IMR-90 (cell line): ENCODE results near the gene GCSAM. TPM values are rescaled to one million over a fixed set of nuclear protein-coding genes. Genes with fewer than 3 reads are reported as not detected.

Experiments used
- ATAC-seq: fragments of 200-7000 bp; cut with Tn5 transposase; 2 replicates; pipeline ENCODE4 v1.9.1; 2020; ENCODE audit warnings: low read depth, mild to moderate bottlenecking, moderate library complexity
- BruUV-seq: library from RNA; stranded (reverse); fragments of 400-500 nt; replicated peaks from 2 replicates; lab custom pipeline; 2021; lab: Mats Ljungman, UMichigan
- CTCF ChIA-PET: fragments of 300-600 bp; formaldehyde crosslinking; extraction: SDS; loops from one replicate; lab custom pipeline; 2021; ENCODE audit warnings: antibody characterized with exemption; lab: Yijun Ruan, JAX
- POLR2A ChIA-PET: fragments of 300-600 bp; sonication (Branson Sonifier 250); formaldehyde crosslinking; loops from one replicate; lab custom pipeline; 2022; ENCODE audit warnings: antibody characterized with exemption; ENCODE audit not compliant: unreplicated experiment; lab: Charles Lee
- DNase-seq: peaks from one replicate; pipeline ENCODE4 v3.0.0; 2013
- H2AFZ ChIP-seq: replicated peaks from 2 replicates; pipeline ENCODE3; 2013; ENCODE audit warnings: low read length, mild to moderate bottlenecking; ENCODE audit not compliant: poor library complexity
- H2AK5ac ChIP-seq: 2 replicates; pipeline ENCODE4 v1.6.1; 2013; ENCODE audit warnings: low read depth, low read length, inconsistent platforms
- H2AK9ac ChIP-seq: replicated peaks from 2 replicates; pipeline ENCODE3; 2013; ENCODE audit warnings: mild to moderate bottlenecking, low read depth, low read length, moderate library complexity; ENCODE audit not compliant: poor library complexity
- H2BK120ac ChIP-seq: 2 replicates; pipeline ENCODE4 v1.6.1; 2013; ENCODE audit warnings: low read depth, low read length, inconsistent platforms
- H2BK15ac ChIP-seq: 3 replicates; pipeline ENCODE4 v1.6.1; 2013; ENCODE audit warnings: low read depth, low read length, inconsistent platforms
- H2BK20ac ChIP-seq: 2 replicates; pipeline ENCODE4 v1.6.1; 2013; ENCODE audit warnings: low read depth, mild to moderate bottlenecking, inconsistent platforms, low read length, moderate library complexity
- H2BK5ac ChIP-seq: 2 replicates; pipeline ENCODE4 v1.6.1; 2013; ENCODE audit warnings: mild to moderate bottlenecking, low read depth, low read length, inconsistent platforms; ENCODE audit not compliant: poor library complexity, severe bottlenecking
- H3K14ac ChIP-seq: replicated peaks from 2 replicates; pipeline ENCODE4 v1.6.1; 2013; ENCODE audit warnings: low read depth, low read length, inconsistent platforms
- H3K18ac ChIP-seq: 2 replicates; pipeline ENCODE4 v1.6.1; 2013; ENCODE audit warnings: low read depth, low read length, control low read depth
- H3K23ac ChIP-seq: 2 replicates; pipeline ENCODE4 v1.6.1; 2013; ENCODE audit warnings: low read depth, low read length, inconsistent platforms
- H3K27ac ChIP-seq: 2 replicates; pipeline ENCODE4 v1.5.1; 2013; ENCODE audit warnings: mild to moderate bottlenecking, control low read depth, low read length; ENCODE audit not compliant: insufficient read depth
- H3K27me3 ChIP-seq: 2 replicates; pipeline ENCODE4 v1.6.1; 2013; ENCODE audit warnings: low read length; ENCODE audit not compliant: control insufficient read depth, insufficient read depth
- H3K36me3 ChIP-seq: 2 replicates; pipeline ENCODE4 v1.6.1; 2013; ENCODE audit warnings: low read length, mixed read lengths; ENCODE audit not compliant: control insufficient read depth, insufficient read depth
- H3K4ac ChIP-seq: 2 replicates; pipeline ENCODE4 v1.6.1; 2013; ENCODE audit warnings: low read depth, low read length, inconsistent platforms
- H3K4me1 ChIP-seq: 2 replicates; pipeline ENCODE4 v1.6.1; 2013; ENCODE audit warnings: low read length, mixed read lengths; ENCODE audit not compliant: control insufficient read depth, insufficient read depth
- H3K4me2 ChIP-seq: 2 replicates; pipeline ENCODE4 v1.6.1; 2013; ENCODE audit warnings: low read depth, mild to moderate bottlenecking, control low read depth, low read length, moderate library complexity
- H3K4me3 ChIP-seq: 2 replicates; pipeline ENCODE4 v1.5.1; 2013; ENCODE audit warnings: low read depth, mild to moderate bottlenecking, control low read depth, low read length, moderate library complexity; ENCODE audit not compliant: insufficient read depth
- H3K56ac ChIP-seq: 2 replicates; pipeline ENCODE4 v1.6.1; 2013; ENCODE audit warnings: low read length, inconsistent platforms; ENCODE audit not compliant: insufficient read depth; ENCODE audit errors: extremely low read depth
- H3K79me1 ChIP-seq, 2 experiments: 2 replicates each; pipeline ENCODE4 v1.6.1; 2013; ENCODE audit warnings: low read length in 2 of 2, inconsistent platforms in 1 of 2, low read depth in 1 of 2
- H3K9ac ChIP-seq: 2 replicates; pipeline ENCODE4 v1.6.1; 2013; ENCODE audit warnings: low read depth, low read length, control low read depth
- H3K9me1 ChIP-seq: 2 replicates; pipeline ENCODE4 v1.6.1; 2013; ENCODE audit warnings: low read length, inconsistent platforms; ENCODE audit not compliant: insufficient read depth
- H3K9me3 ChIP-seq: 2 replicates; pipeline ENCODE4 v1.6.1; 2013; ENCODE audit warnings: low read length; ENCODE audit not compliant: control insufficient read depth, insufficient read depth
- H4K20me1 ChIP-seq: 2 replicates; pipeline ENCODE4 v1.6.1; 2013; ENCODE audit warnings: low read length, inconsistent platforms; ENCODE audit not compliant: insufficient read depth
- H4K5ac ChIP-seq: 2 replicates; pipeline ENCODE4 v1.6.1; 2013; ENCODE audit warnings: mild to moderate bottlenecking, low read depth, low read length, control low read depth
- H4K8ac ChIP-seq, 2 experiments: 2 replicates each; pipeline ENCODE4 v1.6.1; 2013; ENCODE audit warnings: low read depth in 2 of 2, low read length in 2 of 2, control low read depth in 1 of 2, inconsistent platforms in 1 of 2
- H4K91ac ChIP-seq: 2 replicates; pipeline ENCODE4 v1.6.1; 2013; ENCODE audit warnings: low read depth, low read length, inconsistent platforms; ENCODE audit not compliant: insufficient read depth
- BHLHE40 ChIP-seq: fragments of 150-350 bp; IDR thresholded peaks from 2 replicates; pipeline ENCODE4 v1.6.1; 2016; ENCODE audit warnings: mild to moderate bottlenecking, low read depth, low read length
- CEBPB ChIP-seq: IDR thresholded peaks from 2 replicates; pipeline ENCODE4 v1.6.1; 2012; ENCODE audit warnings: low read depth, low read length, improper control_type of control experiment
- CHD1 ChIP-seq: IDR thresholded peaks from 2 replicates; pipeline ENCODE4 v1.6.1; 2012; ENCODE audit warnings: low read depth, low read length, improper control_type of control experiment
- CTCF ChIP-seq: conservative IDR thresholded peaks from 2 replicates; pipeline ENCODE4 v1.5.1; 2012; ENCODE audit warnings: mild to moderate bottlenecking, low read depth, low read length, improper control_type of control experiment
- ELK1 ChIP-seq: fragments of 150-350 bp; IDR thresholded peaks from 2 replicates; pipeline ENCODE4 v1.6.1; 2016; ENCODE audit warnings: low read depth, mild to moderate bottlenecking, low read length, moderate library complexity, borderline replicate concordance
- FOS ChIP-seq: fragments of 150-350 bp; IDR thresholded peaks from 2 replicates; pipeline ENCODE4 v1.6.1; 2016; ENCODE audit warnings: low read depth, low read length
- MAFK ChIP-seq: IDR thresholded peaks from 2 replicates; pipeline ENCODE4 v1.6.1; 2012; ENCODE audit warnings: low read depth, low read length, improper control_type of control experiment
- MAZ ChIP-seq: IDR thresholded peaks from 2 replicates; pipeline ENCODE4 v1.6.1; 2012; ENCODE audit warnings: low read depth, mild to moderate bottlenecking, low read length, improper control_type of control experiment, moderate library complexity, borderline replicate concordance
- MXI1 ChIP-seq: IDR thresholded peaks from 2 replicates; pipeline ENCODE4 v1.6.1; 2012; ENCODE audit warnings: low read depth, mild to moderate bottlenecking, low read length, moderate library complexity, borderline replicate concordance
- NFE2L2 ChIP-seq: fragments of 150-350 bp; IDR thresholded peaks from 2 replicates; pipeline ENCODE4 v1.6.1; 2016; ENCODE audit warnings: low read depth, mild to moderate bottlenecking, low read length
- POLR2A ChIP-seq: IDR thresholded peaks from 2 replicates; pipeline ENCODE4 v1.6.1; 2012; ENCODE audit warnings: mild to moderate bottlenecking, low read depth, low read length
- RAD21 ChIP-seq: IDR thresholded peaks from 2 replicates; pipeline ENCODE4 v1.6.1; 2012; ENCODE audit warnings: low read length, improper control_type of control experiment
- RCOR1 ChIP-seq: IDR thresholded peaks from 2 replicates; pipeline ENCODE4 v1.6.1; 2012; ENCODE audit warnings: mild to moderate bottlenecking, low read length, improper control_type of control experiment; ENCODE audit not compliant: insufficient replicate concordance
- RFX5 ChIP-seq: IDR thresholded peaks from 2 replicates; pipeline ENCODE4 v1.8.0; 2012; ENCODE audit warnings: low read depth, mild to moderate bottlenecking, low read length, moderate library complexity
- SMC3 ChIP-seq: fragments of 150-350 bp; IDR thresholded peaks from 2 replicates; pipeline ENCODE4 v1.6.1; 2016; ENCODE audit warnings: low read depth, mild to moderate bottlenecking, antibody characterized with exemption, low read length, moderate library complexity
- USF2 ChIP-seq: fragments of 150-350 bp; IDR thresholded peaks from 2 replicates; pipeline ENCODE4 v1.6.1; 2017; ENCODE audit warnings: mild to moderate bottlenecking, antibody characterized with exemption, low read length, low read depth
- WGBS, 2 experiments: methylation state at CpG; one replicate each; pipeline versions ENCODE4 v1.1.5 to v1.1.7; 2013; ENCODE audit warnings: missing lambda C conversion rate in 2 of 2; ENCODE audit not compliant: insufficient read length in 1 of 2; ENCODE audit errors: extremely low coverage in 2 of 2; 5-methylcytosine and 5-hydroxymethylcytosine counted together
- dilution Hi-C: fragments of 300-500 bp; cut with HindIII; formaldehyde crosslinking; loops from one replicate; pipeline ENCODE4 v1.14.3; 2018; ENCODE audit warnings: low sequenced_read_pairs; ENCODE audit not compliant: unreplicated experiment
- in situ Hi-C: fragments of 300-500 bp; cut with MboI; formaldehyde crosslinking; loops from 3 replicates; pipeline ENCODE4 v1.14.3; 2019; ENCODE audit warnings: low sequenced_read_pairs, inconsistent platforms, mixed read lengths
- intact Hi-C: fragments of 100-400 bp; cut with micrococcal nuclease; formaldehyde crosslinking; loops from 2 replicates; pipeline ENCODE4 v1.10.0; 2022
- polyA plus RNA-seq, 3 experiments: library from polyadenylated mRNA; depleted of rRNA; stranded (reverse); fragments of >200 nt; gene quantifications; 2 replicates each; pipeline ENCODE4 v1.2.3, GENCODE V29; 2012; ENCODE audit warnings: low replicate concordance in 1 of 3
- total RNA-seq: library from RNA; depleted of rRNA; stranded (reverse); fragments of >200 nt; gene quantifications from 2 replicates; pipeline ENCODE4 v1.2.3, GENCODE V29; 2012

The GCSAM gene
- total and polyA plus RNA-seq, 2 of the 4 experiments (the other 2 are of a cell fraction) = not detected

GRCh38 chr3:112149136-112149535 lies 16.1 kb upstream of the GCSAM start:
- H2BK20ac ChIP-seq = no peak overlapping the region
- no peak overlapping the region for H3K56ac ChIP-seq
- in situ Hi-C loops = loop anchor here (25.0 kb wide), 1 partner anchor 363 kb away; no protein-coding TSS in a partner anchor
- no peak overlapping the region for H3K27ac ChIP-seq
- intact Hi-C loops = no loop called here
- no CpG with 5 or more reads among the region's 1 CpG for WGBS, 2 experiments
- no peak overlapping the region for H2AK5ac ChIP-seq
- dilution Hi-C loops = no loop called here
- H3K14ac ChIP-seq = no peak overlapping the region
- BruUV-seq = no TSS peak
- no peak overlapping the region for H3K4me2 ChIP-seq
- H3K27me3 ChIP-seq = no peaks in the 10 kb centered on the region
- no peaks in the 10 kb centered on the region for H3K9me1 ChIP-seq
- H2BK5ac ChIP-seq = no peak overlapping the region
- no peaks in the 10 kb centered on the region for H4K20me1 ChIP-seq
- ATAC-seq = no peak
- no peak overlapping the region for H3K9ac ChIP-seq
- peaks cover 5% of the 10 kb centered on the region; the same call in 1 of the 2 replicates for H3K9me3 ChIP-seq
- no peak overlapping the region for H4K8ac ChIP-seq
- no peak overlapping the region for H4K91ac ChIP-seq
- no peak overlapping the region for H3K4ac ChIP-seq
- no peaks in the 10 kb centered on the region for H3K4me1 ChIP-seq
- no peak overlapping the region for H3K23ac ChIP-seq
- ChIA-PET CTCF (no interaction called here), POLR2A (no interaction called here)
- no peak overlapping the region for H3K4me3 ChIP-seq
- no peak overlapping the region for H4K5ac ChIP-seq
- no peak overlapping the region for H2AK9ac ChIP-seq
- no peak for TF ChIP-seq BHLHE40
- no peak for TF ChIP-seq USF2
- TF ChIP-seq CTCF = no peak
- no peak for TF ChIP-seq NFE2L2
- TF ChIP-seq MAZ = no peak
- no peak for TF ChIP-seq MAFK
- TF ChIP-seq POLR2A = no peak
- no peak for TF ChIP-seq RCOR1
- no peak for TF ChIP-seq MXI1
- TF ChIP-seq RAD21 = no peak
- no peak for TF ChIP-seq RFX5
- TF ChIP-seq SMC3 = no peak
- TF ChIP-seq CHD1 = no peak
- TF ChIP-seq FOS = no peak
- TF ChIP-seq CEBPB = no peak
- no peak for TF ChIP-seq ELK1
- DNase-seq = no peak
- H3K79me1 ChIP-seq = no peaks in the 10 kb centered on the region
- no peak overlapping the region for H2BK120ac ChIP-seq
- H3K36me3 ChIP-seq = no peaks in the 10 kb centered on the region
- no peak overlapping the region for H2AFZ ChIP-seq
- no peak overlapping the region for H2BK15ac ChIP-seq
- H3K18ac ChIP-seq = no peak overlapping the region
